H4 (cell line): ENCODE measurements around the gene PSMD2. TPM values are rescaled to one million over a fixed set of nuclear protein-coding genes. Genes with fewer than 3 reads are reported as not detected.

ENCODE experiments used
- DNase-seq: peaks from one replicate; pipeline ENCODE4 v3.0.0-alpha.2; 2015; ENCODE audit warnings: low spot score
- total RNA-seq: library from RNA; depleted of rRNA; stranded (reverse); fragments of >200 nt; shearing (Covaris generic); gene quantifications from 2 replicates; pipeline ENCODE4 v1.2.3, GENCODE V29; 2014

Gene PSMD2
- total RNA-seq, 1 experiment from 2014 or later: 691 TPM

DNA sequence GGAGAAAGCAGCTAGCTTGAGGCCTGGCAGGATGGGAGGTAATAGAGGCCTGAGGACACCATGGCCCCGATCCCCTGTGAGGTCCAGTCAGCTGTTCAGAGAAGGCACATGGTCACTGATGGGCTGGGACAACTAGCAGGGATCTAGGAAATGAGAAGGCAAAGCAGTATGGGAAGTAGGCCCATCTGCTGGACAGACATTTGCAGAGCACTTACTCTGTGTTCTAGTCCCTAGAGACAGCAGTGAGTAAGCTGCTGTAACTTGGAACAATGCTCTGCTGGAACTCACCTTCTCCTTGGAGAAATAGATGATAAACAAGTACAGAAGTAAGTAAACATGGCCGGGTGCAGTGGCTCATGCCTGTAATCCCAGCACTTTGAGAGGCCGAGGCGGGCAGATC, 16.1 kb upstream of the PSMD2 start:
- no peak for DNase-seq

DNA sequence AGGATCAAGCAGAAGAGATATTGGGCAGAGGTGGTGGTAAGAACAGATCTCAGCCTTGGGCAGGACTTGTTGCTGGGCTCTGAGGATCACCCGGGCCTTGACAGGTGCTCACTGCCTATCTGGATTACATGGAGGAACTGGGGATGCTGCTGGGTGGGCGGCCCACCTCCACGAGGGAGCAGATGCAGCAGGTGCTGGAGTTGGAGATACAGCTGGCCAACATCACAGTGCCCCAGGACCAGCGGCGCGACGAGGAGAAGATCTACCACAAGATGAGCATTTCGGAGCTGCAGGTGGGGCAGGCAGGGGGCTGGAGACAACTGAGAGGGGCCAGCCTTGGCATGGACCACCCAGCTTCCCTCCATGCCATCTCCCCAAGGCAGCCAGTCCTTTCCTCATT, 15.4 kb upstream of the PSMD2 start:
- no peak for DNase-seq

DNA sequence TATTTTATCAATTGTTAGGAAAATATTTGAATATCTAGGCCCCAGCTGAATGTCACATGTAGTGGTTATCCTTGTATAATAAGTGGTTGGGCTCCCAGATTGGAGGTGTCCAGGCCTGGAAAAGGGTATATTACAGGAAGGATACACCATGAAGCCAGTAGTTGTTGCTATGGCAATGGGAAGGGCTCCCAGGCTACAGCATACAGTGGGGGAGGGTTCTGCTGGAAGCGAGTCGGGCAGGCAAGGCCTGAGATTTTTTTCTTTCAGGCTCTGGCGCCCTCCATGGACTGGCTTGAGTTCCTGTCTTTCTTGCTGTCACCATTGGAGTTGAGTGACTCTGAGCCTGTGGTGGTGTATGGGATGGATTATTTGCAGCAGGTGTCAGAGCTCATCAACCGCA, 14.3 kb upstream of the PSMD2 start:
- peak; percentile 77 for DNase-seq

DNA sequence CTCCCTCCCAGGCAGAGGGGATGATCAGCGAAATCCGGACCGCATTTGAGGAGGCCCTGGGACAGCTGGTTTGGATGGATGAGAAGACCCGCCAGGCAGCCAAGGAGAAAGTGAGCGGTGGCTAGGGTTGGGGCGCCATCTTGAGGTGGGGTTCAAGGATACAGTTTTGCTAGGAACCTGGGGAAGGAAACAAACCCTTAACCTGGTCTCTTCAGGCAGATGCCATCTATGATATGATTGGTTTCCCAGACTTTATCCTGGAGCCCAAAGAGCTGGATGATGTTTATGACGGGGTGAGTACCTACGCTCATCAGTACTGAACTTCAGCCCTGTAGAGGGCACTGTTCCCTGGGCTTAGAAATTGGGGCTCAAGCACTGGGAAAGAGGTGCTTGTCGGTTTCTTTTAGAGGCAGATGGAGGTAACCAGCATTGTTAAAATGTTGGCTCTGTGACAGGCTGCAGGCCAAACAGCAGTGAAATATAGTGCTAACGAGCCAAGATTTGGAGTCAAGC, 9.6 kb upstream of the PSMD2 start:
- peak; percentile 47 for DNase-seq

DNA sequence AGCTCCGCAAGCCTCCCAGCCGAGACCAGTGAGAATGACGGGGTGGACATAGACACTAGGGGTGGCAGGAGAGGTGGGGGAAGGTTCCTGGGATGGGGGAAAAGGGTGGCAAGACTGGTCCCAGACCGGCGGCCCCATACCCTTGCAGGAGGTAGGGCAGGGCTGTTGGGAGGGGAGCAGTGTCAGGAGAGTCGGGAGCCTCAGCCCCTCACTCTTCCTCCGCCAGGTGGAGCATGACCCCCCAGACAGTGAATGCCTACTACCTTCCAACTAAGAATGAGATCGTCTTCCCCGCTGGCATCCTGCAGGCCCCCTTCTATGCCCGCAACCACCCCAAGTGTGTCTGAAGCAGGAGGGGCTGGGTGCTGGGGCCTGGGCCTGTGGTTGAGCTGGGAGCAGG, 8.7 kb upstream of the PSMD2 start:
- DNase-seq: no peak

DNA sequence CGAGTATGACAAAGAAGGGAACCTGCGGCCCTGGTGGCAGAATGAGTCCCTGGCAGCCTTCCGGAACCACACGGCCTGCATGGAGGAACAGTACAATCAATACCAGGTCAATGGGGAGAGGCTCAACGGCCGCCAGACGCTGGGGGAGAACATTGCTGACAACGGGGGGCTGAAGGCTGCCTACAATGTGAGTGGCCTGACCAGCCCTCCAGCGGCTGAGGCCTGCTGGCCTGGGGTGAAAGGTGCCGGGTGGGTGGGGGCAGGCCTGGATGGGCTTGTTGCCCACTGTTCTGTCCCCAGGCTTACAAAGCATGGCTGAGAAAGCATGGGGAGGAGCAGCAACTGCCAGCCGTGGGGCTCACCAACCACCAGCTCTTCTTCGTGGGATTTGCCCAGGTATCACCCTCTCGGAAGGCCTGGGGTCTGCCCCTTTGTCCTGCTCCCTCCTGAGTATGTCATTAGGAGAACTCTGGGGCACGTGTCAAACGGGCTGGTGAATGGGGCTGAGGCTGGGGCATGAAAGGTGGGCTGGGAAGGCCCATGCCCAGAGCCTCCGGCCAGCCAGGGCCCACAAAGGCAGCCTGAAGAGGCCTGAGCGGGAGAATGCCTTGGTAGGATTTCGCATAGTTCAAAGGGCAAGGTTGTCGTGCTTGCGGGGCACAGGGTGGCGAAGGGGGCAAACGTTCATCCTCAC, 7.8 kb upstream of the PSMD2 start:
- DNase-seq: no peak

DNA sequence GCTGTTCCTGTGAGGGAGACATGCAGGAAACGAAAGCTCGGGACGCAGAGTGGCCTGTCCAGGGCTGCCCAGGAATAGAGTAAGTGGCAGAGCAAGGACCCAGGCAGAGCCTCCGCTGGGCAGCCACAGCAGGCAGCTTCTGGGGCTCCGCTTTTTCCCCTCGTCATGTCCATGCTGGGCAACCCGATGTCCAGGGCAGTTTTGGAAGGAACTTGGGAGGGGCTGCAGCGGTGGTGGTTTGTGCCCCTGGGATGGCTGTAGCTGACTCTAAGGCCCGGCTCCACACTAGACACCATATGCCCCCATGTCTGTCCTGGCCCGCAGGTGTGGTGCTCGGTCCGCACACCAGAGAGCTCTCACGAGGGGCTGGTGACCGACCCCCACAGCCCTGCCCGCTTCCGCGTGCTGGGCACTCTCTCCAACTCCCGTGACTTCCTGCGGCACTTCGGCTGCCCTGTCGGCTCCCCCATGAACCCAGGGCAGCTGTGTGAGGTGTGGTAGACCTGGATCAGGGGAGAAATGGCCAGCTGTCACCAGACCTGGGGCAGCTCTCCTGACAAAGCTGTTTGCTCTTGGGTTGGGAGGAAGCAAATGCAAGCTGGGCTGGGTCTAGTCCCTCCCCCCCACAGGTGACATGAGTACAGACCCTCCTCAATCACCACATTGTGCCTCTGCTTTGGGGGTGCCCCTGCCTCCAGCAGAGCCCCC, 7.1 kb upstream of the PSMD2 start:
- no peak for DNase-seq

DNA sequence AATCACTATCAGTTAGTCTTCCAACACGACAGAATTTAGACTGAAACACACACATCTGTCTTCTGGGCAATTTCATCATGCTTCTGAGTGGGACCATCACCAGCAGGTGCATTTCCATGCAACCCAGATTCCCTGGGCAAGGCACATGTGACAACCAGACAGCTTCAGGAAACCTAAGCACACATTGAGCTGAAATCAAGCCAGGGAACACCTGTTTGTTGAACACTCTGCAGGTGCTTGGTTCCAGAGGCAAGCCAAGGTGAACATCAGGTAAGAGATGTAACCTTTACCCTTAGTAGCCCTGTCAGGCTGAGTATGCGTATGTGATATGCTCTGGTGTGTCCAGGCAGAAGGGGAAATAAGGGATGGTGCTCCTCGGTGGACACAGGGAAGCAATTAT, 3.3 kb upstream of the PSMD2 start:
- no peak for DNase-seq

DNA sequence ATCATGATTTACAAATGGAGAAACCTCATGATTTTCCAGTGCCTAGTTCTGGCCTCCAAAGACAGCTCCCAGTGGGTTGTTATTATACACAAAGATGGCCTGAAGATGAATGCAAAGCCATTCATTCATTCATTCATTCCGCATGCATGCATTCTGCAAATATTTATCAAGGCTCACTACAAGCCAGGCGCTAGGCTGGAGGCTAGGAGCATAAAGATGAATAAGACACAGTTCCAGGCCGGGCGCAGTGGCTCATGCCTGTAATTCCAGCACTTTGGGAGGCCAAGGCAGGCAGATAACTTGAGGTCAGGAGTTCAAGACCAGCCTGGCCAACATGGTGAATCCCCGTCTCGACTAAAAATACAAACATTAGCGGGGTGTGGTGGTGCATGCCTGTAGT, 2.4 kb upstream of the PSMD2 start:
- no peak for DNase-seq

DNA sequence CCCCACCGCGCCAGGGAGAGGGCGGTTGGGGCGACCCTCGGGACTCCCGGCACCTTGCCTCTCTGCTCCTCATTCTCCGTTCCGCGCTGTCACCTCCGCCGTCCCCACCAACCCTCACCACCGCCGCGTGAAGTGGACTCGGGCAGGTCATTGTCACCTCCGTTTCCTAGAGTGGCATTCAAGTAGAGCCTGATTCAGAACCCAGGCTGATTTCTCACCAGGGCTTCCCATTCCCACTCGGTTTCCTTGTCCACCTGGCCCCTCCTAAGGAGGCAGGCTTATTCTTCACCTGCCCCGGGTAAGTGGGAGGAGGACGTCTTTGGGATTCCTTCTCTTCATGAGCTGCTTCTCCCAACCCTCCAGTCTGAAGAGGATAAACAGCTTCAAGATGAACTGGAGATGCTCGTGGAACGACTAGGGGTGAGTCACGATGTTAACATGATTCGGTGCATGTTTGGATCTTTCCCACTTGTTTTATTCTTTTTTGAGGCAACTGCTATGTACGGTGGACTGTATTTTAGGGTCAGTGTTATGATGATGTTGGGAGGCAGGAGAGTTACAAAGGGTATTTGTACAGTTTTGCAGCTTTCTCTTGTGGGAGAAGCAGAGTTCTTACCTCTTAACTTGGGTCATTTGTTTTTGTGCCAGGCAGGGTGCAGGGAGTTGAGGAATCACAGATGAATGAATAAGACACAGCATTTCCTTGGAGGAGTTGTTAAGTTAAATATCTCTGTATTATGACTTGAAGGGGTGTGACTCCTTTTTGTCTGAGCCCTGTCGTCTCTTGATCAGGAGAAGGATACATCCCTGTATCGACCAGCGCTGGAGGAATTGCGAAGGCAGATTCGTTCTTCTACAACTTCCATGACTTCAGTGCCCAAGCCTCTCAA, 692 bp downstream of the PSMD2 start:
- no peak for DNase-seq

DNA sequence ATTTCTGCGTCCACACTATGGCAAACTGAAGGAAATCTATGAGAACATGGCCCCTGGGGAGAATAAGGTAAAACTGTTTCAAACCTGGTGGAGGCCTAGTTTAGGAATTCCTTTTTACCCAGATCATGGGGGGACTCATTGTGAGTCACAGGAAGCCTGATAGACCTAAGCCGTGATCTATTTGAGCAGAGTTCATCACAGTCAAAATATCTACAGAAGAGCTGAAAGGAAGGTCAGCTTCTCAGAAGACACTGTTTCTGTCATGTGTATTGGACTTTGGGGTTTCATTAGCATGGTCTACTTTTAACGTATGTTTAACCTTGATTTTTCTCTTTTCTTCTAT, 1.3 kb downstream of the PSMD2 start:
- no peak for DNase-seq

DNA sequence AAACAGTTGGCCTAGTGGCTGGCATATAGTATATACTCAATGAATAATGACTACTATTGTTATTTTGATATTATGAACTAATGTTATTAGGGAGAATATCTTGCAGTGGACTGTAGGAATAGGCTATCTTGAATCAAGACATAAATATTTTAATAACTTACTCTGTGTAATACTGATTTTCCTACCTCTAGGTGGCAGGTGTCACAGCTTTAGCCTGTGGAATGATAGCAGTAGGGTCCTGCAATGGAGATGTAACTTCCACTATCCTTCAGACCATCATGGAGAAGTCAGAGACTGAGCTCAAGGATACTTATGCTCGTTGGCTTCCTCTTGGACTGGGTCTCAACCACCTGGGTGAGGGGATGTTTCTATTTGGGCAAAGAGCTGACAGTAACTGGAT, 6.5 kb downstream of the PSMD2 start:
- no peak for DNase-seq

DNA sequence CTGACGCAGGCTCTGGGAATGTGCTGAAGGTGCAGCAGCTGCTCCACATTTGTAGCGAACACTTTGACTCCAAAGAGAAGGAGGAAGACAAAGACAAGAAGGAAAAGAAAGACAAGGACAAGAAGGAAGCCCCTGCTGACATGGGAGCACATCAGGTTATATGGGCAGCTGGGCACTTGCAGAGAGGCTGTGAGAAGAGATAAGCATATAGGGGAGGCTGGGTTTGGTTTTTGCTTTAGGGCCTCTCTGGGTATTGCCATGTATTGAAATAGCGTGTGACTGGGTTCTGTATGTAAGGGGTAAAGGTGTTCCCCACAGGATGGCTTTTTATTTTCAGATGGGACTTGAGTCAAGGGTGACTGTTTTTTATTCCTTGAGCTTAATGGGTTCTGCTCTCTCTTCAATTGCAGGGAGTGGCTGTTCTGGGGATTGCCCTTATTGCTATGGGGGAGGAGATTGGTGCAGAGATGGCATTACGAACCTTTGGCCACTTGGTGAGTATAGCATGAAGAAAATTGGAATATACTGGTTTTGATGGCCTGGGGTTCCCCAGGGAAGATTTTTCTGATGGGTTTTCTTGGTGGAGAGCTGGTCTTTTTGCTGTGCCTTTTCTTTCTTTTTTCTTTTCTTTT, 7.4 kb downstream of the PSMD2 start:
- DNase-seq: no peak

DNA sequence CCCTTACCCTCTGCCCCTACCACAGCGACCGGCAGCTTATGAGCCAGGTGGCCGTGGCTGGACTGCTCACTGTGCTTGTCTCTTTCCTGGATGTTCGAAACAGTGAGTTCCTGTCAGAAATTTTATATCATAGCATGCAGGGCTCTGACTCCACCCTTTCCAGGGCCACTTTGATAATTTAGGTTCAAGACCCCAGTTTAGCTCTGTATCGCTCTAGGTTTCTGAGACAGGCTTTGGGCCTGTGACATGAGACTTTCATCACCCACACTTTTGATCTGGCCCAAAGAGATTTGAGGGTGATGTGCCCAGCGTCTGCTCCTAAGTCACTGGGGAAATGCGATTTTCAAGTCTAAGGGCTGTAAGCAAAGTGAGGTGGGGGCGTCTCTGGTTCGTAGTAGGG, 8.9 kb downstream of the PSMD2 start:
- no peak for DNase-seq

DNA sequence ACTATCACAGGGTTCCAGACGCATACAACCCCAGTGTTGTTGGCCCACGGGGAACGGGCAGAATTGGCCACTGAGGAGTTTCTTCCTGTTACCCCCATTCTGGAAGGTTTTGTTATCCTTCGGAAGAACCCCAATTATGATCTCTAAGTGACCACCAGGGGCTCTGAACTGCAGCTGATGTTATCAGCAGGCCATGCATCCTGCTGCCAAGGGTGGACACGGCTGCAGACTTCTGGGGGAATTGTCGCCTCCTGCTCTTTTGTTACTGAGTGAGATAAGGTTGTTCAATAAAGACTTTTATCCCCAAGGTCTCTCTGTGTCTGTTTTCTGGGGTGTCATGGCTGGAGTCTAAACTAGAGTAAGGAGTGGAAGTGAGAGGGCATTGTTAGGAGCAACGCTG, 9.7 kb downstream of the PSMD2 start:
- DNase-seq: no peak

DNA sequence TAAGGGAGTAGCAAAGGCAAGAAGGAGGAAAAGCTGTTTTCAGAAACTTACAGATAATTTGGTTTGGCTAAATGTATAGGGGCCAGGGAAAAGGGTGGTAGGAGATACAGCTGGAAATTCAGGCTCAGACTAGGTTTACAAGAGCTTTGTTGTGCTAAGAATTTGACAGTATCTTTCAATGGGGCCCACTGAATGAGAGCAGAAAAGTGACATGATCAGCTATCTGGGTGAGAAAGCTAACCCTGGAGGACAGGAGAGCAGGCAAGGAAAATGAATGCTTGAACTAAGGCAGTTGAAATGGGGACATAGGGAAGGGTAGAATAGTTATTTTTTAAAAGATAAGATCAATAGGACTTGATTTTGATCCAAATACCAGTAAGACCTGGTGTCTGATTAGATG, 12.6 kb downstream of the PSMD2 start:
- no peak for DNase-seq

DNA sequence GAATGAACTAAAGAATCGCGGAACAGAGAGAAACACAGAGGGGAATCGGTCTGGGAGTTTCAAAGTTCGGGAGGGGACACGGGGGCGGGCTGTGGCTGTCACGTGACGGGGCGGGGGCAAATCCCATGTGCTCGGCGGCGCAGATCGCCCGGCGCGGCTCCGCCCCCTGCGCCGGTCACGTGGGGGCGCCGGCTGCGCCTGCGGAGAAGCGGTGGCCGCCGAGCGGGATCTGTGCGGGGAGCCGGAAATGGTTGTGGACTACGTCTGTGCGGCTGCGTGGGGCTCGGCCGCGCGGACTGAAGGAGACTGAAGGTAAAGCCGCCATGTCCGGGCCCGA, 15.3 kb downstream of the PSMD2 start, which contains the start of gene EIF4G1:
Gene EIF4G1 (plus strand): TSS at position 244 of the 337 bp plus-strand sequence. CDS start 1,191 bp downstream, outside the sequence.
- peak; percentile 92 for DNase-seq

DNA sequence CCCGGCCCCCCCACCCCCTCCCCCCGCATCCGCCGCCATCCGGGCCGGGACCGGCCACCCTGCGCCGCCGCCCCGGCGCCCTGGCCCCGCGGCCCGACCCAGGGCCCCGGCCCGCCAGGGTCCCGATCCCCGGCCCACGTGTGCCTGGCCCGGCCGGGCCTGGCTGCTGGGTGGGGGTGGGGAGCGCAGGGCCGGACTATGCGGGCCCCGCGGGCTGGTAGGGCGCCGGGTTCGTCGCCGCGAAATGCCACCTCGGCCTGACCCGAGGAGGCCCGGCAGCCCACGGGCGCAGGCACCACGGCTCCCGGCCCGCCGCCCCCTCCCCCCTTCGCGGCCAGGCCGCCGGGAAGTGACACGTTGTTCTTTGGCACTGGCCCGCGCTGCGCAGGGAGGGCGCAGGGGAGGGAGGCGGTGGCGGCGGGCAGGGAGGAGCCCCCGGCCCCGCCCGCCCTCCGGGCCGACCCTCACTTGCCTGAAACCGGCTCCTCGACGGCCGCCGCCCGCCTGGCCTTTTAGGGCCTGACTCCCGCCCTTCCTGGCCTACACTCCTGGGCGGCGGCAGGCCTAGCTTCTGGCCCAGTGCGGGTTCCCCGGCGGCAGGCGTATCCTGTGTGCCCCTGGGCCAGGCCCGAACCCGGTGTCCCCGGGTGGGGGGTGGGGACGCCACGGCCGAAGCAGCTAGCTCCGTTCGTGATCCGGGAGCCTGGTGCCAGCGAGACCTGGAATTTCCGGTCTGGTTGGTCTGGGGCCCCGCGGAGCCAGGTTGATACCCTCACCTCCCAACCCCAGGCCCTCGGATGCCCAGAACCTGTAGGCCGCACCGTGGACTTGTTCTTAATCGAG, 15.9 kb downstream of the PSMD2 start:
- peak; percentile 73 for DNase-seq

DNA sequence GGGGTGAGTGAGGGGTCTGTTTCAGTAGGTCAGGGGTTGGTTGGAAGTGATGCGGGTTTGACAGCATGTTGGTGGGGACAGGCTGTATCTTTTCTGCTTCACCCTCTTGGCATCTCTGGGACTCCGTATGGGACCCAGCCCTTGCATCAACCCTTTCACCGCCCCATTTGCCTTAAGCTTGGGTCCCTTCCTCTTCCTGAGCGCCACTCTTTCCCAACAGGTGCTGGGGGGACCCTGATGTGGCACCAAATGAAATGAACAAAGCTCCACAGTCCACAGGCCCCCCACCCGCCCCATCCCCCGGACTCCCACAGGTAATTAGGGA, 16.5 kb downstream of the PSMD2 start:
- DNase-seq: no peak

DNA sequence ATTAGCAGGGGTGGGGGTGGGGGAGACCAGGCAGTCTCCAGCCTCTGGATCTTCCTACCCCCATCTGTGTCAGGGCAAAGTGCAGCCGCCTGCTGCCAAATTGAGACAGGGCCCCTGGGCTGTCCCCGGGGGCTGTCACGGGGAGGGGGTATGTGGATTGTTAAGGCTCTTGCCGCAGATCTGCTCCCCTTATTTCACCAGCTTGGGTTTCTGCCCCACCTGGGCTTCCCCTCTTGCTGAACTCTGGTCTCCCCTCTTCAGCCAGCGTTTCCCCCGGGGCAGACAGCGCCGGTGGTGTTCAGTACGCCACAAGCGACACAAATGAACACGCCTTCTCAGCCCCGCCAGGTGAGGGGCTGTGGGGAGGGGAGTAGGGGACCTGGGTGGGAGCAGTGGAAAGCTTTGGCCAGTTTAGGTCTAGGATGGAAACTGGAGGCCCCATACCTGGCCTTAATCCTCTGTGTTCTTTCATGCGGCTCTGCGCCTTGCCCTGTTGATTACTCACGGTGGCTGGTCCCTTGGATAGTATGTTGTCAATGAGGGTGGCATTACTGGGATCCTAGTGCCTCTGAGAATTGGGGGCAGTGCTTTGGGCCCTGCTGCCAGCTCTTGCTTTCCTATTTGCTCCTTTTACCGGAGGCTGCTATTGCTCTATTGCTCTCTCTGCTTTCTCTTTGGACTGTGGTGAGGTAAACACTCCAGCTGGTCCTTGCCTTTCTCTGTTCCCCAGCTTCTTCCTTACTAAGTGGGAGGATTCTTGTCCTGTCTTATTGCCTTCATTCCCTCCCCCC, 17.0 kb downstream of the PSMD2 start:
- no peak for DNase-seq

DNA sequence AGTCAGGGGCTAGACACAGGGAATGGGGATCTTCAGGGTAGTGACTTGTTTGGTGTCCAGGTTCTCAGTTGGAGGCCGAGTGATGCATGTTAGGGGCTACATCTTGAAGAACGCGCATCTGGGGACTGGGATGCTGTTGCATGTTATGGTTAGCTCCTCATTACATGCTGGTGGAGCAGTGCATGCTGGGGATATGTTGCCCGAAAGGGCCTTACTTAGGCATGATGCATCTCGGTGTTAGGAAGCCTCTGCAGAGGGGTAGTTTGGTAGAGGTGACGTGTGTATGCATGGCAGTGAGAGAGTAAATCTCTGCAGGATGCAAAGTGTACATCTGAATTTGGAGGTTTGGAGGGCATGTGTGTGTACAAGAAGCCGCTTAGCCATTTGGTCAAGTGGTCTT, 17.8 kb downstream of the PSMD2 start:
- no peak for DNase-seq
